Peyer's patch (tissue), 4 donors: ENCODE data around the gene ELMO1. TPM values are rescaled to one million over a fixed set of nuclear protein-coding genes. Genes with fewer than 3 reads are reported as not detected.

Source experiments
- DNase-seq, 3 donors: peaks; one replicate each; pipeline ENCODE4 v3.0.0-alpha.2; 2017 to 2019
- H3K27ac ChIP-seq, 4 donors: fragments of 200-600 bp; sonication (generic); one replicate each; pipeline ENCODE4 v1.5.1; 2016 to 2019
- H3K27me3 ChIP-seq, 2 donors: fragments of 200-600 bp; sonication (generic); one replicate each; pipeline ENCODE4 v1.5.1; 2019
- H3K36me3 ChIP-seq, 3 donors: fragments of 200-600 bp; sonication (generic); one replicate each; pipeline ENCODE4 v1.5.1; 2016 to 2019
- H3K4me1 ChIP-seq, 4 donors: fragments of 200-600 bp; sonication (generic); one replicate each; pipeline ENCODE4 v1.5.1; 2016 to 2019
- H3K4me3 ChIP-seq, 4 donors: fragments of 200-600 bp; sonication (generic); 1 replicate in 3 of 4; 2 replicates in 1 of 4; pipeline ENCODE4 v1.5.1; 2016 to 2019; ENCODE audit warnings: mild to moderate bottlenecking in 1 of 4
- H3K9me3 ChIP-seq, 4 donors: fragments of 200-600 bp; sonication (generic); one replicate each; pipeline ENCODE4 v1.5.1; 2016 to 2019; ENCODE audit warnings: mild to moderate bottlenecking in 1 of 4
- POLR2A ChIP-seq, 2 donors: fragments of 450-650 bp; IDR thresholded peaks; one replicate each; pipeline ENCODE4 v1.5.1; 2017; ENCODE audit warnings: antibody characterized with exemption in 2 of 2, mild to moderate bottlenecking in 2 of 2, moderate library complexity in 2 of 2
- total RNA-seq, 4 donors: library from RNA; depleted of rRNA; stranded (reverse); fragments of >200 nt; gene quantifications; one replicate each; pipeline ENCODE4 v1.1.0, GENCODE V29; 2016
- TF ChIP-seq, protein P1 (sequence below), 6 experiments: fragments of 450-650 bp in 4 of 6; fragments of 200-600 bp in 2 of 6; sonication (generic) in 1 of 6; IDR thresholded peaks; one replicate each; pipeline ENCODE4 v1.5.1; 2017 to 2019; ENCODE audit warnings: antibody characterized with exemption in 6 of 6, mild to moderate bottlenecking in 3 of 6, moderate library complexity in 1 of 6

The ELMO1 gene
- total RNA-seq, 4 donors from 2014 or later, result 43.1 to 381 (median 72.2) TPM

DNA sequence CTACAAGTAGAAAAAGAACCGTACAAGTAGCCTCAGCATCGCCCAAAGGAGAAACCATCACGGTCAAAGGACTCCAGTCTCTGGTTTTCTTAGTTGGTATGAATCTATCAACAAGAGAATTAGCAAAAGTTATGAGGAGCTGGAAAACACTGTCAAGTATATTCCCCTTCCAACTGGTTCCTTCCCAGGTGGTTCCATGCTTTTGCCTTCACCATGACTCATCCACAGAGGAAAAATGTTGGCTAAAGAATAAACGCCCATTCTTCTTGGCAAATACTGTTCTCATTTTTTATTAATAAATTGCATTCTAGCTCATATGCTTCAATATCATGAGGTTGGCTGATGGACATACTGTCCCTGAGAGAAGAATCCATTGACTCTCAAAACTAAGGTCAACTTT is 6.4 kb downstream of the ELMO1 start:
- Histone ChIP-seq H3K27me3 (no peaks in the 10 kb centered on the region), H3K4me3 (no peak overlapping the region), H3K4me1 (peaks cover 0 to 4% (median 0%) of the 10 kb centered on the region in 4 donors), H3K9me3 (no peaks in the 10 kb centered on the region), H3K36me3 (no peaks in the 10 kb centered on the region), H3K27ac (no peak overlapping the region)
- TF ChIP-seq, protein P1, sequence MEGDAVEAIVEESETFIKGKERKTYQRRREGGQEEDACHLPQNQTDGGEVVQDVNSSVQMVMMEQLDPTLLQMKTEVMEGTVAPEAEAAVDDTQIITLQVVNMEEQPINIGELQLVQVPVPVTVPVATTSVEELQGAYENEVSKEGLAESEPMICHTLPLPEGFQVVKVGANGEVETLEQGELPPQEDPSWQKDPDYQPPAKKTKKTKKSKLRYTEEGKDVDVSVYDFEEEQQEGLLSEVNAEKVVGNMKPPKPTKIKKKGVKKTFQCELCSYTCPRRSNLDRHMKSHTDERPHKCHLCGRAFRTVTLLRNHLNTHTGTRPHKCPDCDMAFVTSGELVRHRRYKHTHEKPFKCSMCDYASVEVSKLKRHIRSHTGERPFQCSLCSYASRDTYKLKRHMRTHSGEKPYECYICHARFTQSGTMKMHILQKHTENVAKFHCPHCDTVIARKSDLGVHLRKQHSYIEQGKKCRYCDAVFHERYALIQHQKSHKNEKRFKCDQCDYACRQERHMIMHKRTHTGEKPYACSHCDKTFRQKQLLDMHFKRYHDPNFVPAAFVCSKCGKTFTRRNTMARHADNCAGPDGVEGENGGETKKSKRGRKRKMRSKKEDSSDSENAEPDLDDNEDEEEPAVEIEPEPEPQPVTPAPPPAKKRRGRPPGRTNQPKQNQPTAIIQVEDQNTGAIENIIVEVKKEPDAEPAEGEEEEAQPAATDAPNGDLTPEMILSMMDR (IDR thresholded peaks at IDR 0.05), result no peak
- no peak for TF ChIP-seq POLR2A (IDR thresholded peaks at IDR 0.05)
- DNase-seq, result no peak

DNA sequence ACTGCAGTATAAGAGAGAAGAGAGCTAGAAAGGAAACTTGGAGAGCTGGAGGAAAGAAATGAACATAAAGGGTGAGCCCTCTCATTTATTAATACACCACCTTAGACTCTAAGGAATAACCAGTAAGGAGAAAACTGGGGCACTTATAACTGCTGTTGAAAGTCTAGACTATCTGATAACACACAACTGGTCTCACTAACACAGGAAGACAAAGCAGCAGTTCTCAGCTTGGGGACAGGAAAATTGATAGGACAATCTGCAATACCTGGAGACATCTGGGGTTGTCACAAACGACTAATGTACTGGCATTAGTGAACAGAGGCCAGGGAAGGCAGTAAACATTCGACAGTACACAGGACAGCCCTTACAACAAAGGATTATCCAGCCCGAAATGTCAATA is 6.8 kb downstream of the ELMO1 start:
- H3K27me3 ChIP-seq, result no peaks in the 10 kb centered on the region
- no peaks in the 10 kb centered on the region for H3K36me3 ChIP-seq
- TF ChIP-seq, protein P1 (IDR thresholded peaks at IDR 0.05), result no peak
- no peak for TF ChIP-seq POLR2A (IDR thresholded peaks at IDR 0.05)
- DNase-seq, result no peak
- no peaks in the 10 kb centered on the region for H3K4me1 ChIP-seq
- no peak overlapping the region for H3K4me3 ChIP-seq
- H3K27ac ChIP-seq, result peak overlapping the region in 1 of 4 donors; percentile 42
- H3K9me3 ChIP-seq, result no peaks in the 10 kb centered on the region

DNA sequence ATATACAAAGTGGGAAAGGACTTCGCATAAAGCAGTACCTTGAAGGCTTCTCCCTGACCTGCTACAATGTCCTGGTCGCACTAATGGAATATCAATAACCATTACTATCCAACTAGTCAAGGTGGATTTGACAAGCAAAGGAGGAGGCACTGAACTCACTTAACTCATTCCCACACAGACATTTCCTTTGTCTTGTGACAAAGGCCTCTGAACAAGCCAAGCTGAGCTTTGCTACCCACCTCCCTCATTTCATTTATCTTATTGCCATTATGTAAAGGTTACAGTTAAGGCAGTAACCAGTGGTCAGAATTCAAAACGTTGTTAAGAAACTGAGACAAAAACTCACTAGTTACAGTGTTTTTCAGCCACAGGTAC is 7.3 kb downstream of the ELMO1 start:
- no peaks in the 10 kb centered on the region for H3K9me3 ChIP-seq
- TF ChIP-seq POLR2A (IDR thresholded peaks at IDR 0.05), result no peak
- TF ChIP-seq, protein P1 (IDR thresholded peaks at IDR 0.05), result no peak
- peak overlapping the region in 2 of 4 donors; percentile 23 to 42 for H3K27ac ChIP-seq

DNA sequence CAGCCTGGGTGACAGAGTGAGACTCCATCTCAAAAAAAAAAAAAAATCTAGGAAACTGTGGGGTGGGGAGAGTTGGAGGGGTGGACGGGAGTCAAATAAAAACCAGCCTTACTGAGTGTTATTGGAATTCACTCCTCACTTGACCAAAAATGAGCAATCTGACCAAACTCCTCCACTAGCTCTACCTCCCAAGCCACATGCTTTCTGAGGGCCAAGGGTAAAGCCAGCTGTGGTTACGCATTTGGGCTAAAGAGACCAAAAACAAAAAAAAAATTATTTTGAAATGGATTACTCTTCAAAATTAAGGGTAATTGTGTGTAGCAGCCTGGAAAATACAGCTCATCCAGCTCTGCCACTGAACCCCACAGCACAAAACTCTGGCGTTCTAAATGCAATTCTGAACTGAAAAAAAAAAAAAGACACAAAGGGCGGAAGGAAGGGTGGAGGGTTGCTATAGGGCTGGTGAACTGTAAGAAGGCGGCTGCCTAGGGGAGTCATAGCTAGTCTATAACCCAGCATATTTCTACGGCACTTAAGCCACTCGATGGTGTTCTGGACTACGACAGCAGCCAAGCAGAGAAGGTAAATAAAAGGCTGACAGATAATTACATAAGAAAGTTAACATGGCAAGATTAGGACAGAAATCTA is 7.8 kb downstream of the ELMO1 start:
- H3K36me3 ChIP-seq, result no peaks in the 10 kb centered on the region
- H3K4me1 ChIP-seq, result no peaks in the 10 kb centered on the region
- no peak for DNase-seq
- no peaks in the 10 kb centered on the region for H3K27me3 ChIP-seq
- TF ChIP-seq, protein P1 (IDR thresholded peaks at IDR 0.05), result no peak
- no peak for TF ChIP-seq POLR2A (IDR thresholded peaks at IDR 0.05)
- no peaks in the 10 kb centered on the region for H3K9me3 ChIP-seq
- no peak overlapping the region for H3K4me3 ChIP-seq
- H3K27ac ChIP-seq, result peak overlapping the region in 3 of 4 donors; percentile 23 to 42 (median 32)

More for the DNA sequence above, 7.3 kb downstream of the ELMO1 start:
- Histone ChIP-seq H3K36me3 (no peaks in the 10 kb centered on the region), H3K4me3 (no peak overlapping the region), H3K4me1 (no peaks in the 10 kb centered on the region), H3K27me3 (no peaks in the 10 kb centered on the region)
- no peak for DNase-seq

DNA sequence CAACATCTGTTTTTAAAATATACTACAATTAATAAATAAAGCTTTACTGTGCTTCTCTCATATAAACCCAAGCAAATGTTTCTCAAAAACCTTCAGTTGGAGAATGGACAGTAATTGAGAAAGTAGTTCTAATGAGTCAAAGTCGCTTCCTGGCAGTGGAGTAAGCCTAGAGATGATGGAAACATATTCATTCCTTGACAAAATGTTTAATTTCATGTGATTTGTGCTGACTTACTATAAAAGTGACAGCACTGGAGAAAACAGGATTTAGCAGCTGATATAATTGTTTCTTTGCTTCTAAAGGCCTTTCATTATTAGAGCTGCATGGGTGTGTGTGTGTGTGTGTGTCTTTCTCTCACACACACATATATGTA is 9.0 kb downstream of the ELMO1 start:
- H3K27ac ChIP-seq, result no peak overlapping the region

More for the DNA sequence above, 9.0 kb downstream of the ELMO1 start:
- Histone ChIP-seq H3K4me3 (no peak overlapping the region), H3K9me3 (no peaks in the 10 kb centered on the region), H3K27me3 (no peaks in the 10 kb centered on the region), H3K4me1 (no peaks in the 10 kb centered on the region), H3K36me3 (no peaks in the 10 kb centered on the region)
- TF ChIP-seq POLR2A (IDR thresholded peaks at IDR 0.05), result no peak
- TF ChIP-seq, protein P1 (IDR thresholded peaks at IDR 0.05), result no peak
- no peak for DNase-seq
